ENCODE data around the gene CHST3.

CHST3 gene

GRCh38 chr10:72038458-72039001 lies 74.3 kb downstream of the CHST3 start:
- H3K4me3 ChIP-seq (ENCODE audit: insufficient read length, low read depth): no peak overlapping the region
- no peaks in the 10 kb centered on the region for H3K9me3 ChIP-seq (ENCODE audit: insufficient read depth, low read length)
- no peak for TF ChIP-seq ZNF274 (IDR thresholded peaks at IDR 0.05; ENCODE audit: low read depth, low read length)
- no peak for TF ChIP-seq SUZ12 (IDR thresholded peaks at IDR 0.05; ENCODE audit: extremely low read depth, insufficient read depth, insufficient read length)
- TF ChIP-seq YY1 (IDR thresholded peaks at IDR 0.05; ENCODE audit: insufficient read depth, insufficient read length): no peak
- H3K4me1 ChIP-seq (ENCODE audit: insufficient read depth, insufficient read length): peaks cover 22% of the 10 kb centered on the region
- no peak for DNase-seq (ENCODE audit: low read depth, low spot score)
- H3K36me3 ChIP-seq (ENCODE audit: insufficient read depth, insufficient read length, low read length): no peaks in the 10 kb centered on the region
- H3K27me3 ChIP-seq (ENCODE audit: insufficient read depth, insufficient read length): no peaks in the 10 kb centered on the region
- no peak overlapping the region for H3K9ac ChIP-seq (ENCODE audit: insufficient read length, low read depth)

- H3K9me3 ChIP-seq (ENCODE audit: insufficient read depth, low read length): no peaks in the 10 kb centered on the region
- TF ChIP-seq SUZ12 (IDR thresholded peaks at IDR 0.05; ENCODE audit: extremely low read depth, insufficient read depth, insufficient read length) (no peak), YY1 (IDR thresholded peaks at IDR 0.05; ENCODE audit: insufficient read depth, insufficient read length) (no peak), ZNF274 (IDR thresholded peaks at IDR 0.05; ENCODE audit: low read depth, low read length) (no peak)
- H3K27me3 ChIP-seq (ENCODE audit: insufficient read depth, insufficient read length): no peaks in the 10 kb centered on the region
- DNase-seq (ENCODE audit: low read depth, low spot score): no peak
- no peak overlapping the region for H3K9ac ChIP-seq (ENCODE audit: insufficient read length, low read depth)
- H3K4me3 ChIP-seq (ENCODE audit: insufficient read length, low read depth): no peak overlapping the region
- no peaks in the 10 kb centered on the region for H3K36me3 ChIP-seq (ENCODE audit: insufficient read depth, insufficient read length, low read length)
- peaks cover 22% of the 10 kb centered on the region for H3K4me1 ChIP-seq (ENCODE audit: insufficient read depth, insufficient read length)
These were observed 75.2 kb downstream of the CHST3 start for GRCh38 chr10:72039377-72039776.

- no peak for DNase-seq (ENCODE audit: low read depth, low spot score)
- Histone ChIP-seq H3K9ac (ENCODE audit: insufficient read length, low read depth) (no peak overlapping the region), H3K4me1 (ENCODE audit: insufficient read depth, insufficient read length) (peaks cover 16% of the 10 kb centered on the region)
These were observed 77.3 kb downstream of the CHST3 start for GRCh38 chr10:72041491-72041890.

DNA sequence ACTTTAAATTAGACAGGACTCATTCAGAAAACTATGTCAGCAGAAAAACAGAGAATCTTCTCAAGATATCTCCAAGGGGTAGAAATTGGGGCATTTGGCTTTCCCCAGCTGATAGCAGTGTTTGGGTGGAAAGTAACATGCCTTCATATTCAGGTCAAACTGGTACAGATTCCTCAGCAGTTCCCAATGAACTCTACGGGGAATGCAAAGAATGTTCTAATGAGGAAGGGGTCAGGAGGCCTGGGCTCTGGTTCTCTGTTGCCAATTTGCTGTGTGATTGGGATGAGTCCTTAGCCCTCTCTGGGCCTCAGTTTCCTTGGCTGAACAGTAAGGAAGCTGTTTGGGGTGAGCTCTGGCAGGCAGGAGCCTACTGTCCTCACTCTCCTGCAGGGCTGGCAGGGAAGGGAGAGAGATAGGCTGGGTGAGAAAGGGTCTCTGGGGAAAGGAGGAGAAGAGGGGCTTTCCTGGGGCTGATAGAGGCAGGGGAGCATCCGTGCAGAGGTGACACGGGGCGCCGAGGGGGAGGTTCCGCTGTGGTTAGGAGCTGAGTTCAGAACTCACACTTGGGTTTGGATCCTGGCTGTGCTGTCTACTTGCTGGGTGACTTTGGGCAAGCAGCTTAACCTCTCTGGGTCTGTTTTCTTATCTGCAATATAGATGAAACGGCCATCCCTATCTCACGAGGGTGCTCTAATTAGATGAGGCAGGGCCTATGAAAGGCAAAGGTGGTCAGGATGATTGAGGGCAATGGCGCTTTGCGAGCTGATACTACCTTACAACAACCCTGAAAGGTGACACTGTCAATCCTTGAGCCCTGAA lies 79.0 kb downstream of the CHST3 start:
- Histone ChIP-seq H3K36me3 (ENCODE audit: insufficient read depth, insufficient read length, low read length) (no peaks in the 10 kb centered on the region), H3K4me3 (ENCODE audit: insufficient read length, low read depth) (no peak overlapping the region), H3K27me3 (ENCODE audit: insufficient read depth, insufficient read length) (no peaks in the 10 kb centered on the region), H3K9ac (ENCODE audit: insufficient read length, low read depth) (no peak overlapping the region), H3K9me3 (ENCODE audit: insufficient read depth, low read length) (no peaks in the 10 kb centered on the region), H3K4me1 (ENCODE audit: insufficient read depth, insufficient read length) (peaks cover 10% of the 10 kb centered on the region)
- TF ChIP-seq SUZ12 (IDR thresholded peaks at IDR 0.05; ENCODE audit: extremely low read depth, insufficient read depth, insufficient read length): no peak
- TF ChIP-seq YY1 (IDR thresholded peaks at IDR 0.05; ENCODE audit: insufficient read depth, insufficient read length): no peak
- no peak for TF ChIP-seq ZNF274 (IDR thresholded peaks at IDR 0.05; ENCODE audit: low read depth, low read length)
- no peak for DNase-seq (ENCODE audit: low read depth, low spot score)

More at GRCh38 chr10:72041491-72041890, 77.3 kb downstream of the CHST3 start:
- no peak overlapping the region for H3K4me3 ChIP-seq (ENCODE audit: insufficient read length, low read depth)
- no peaks in the 10 kb centered on the region for H3K36me3 ChIP-seq (ENCODE audit: insufficient read depth, insufficient read length, low read length)
- TF ChIP-seq ZNF274 (IDR thresholded peaks at IDR 0.05; ENCODE audit: low read depth, low read length) (no peak), YY1 (IDR thresholded peaks at IDR 0.05; ENCODE audit: insufficient read depth, insufficient read length) (no peak), SUZ12 (IDR thresholded peaks at IDR 0.05; ENCODE audit: extremely low read depth, insufficient read depth, insufficient read length) (no peak)
- H3K9me3 ChIP-seq (ENCODE audit: insufficient read depth, low read length): no peaks in the 10 kb centered on the region
- no peaks in the 10 kb centered on the region for H3K27me3 ChIP-seq (ENCODE audit: insufficient read depth, insufficient read length)

DNA sequence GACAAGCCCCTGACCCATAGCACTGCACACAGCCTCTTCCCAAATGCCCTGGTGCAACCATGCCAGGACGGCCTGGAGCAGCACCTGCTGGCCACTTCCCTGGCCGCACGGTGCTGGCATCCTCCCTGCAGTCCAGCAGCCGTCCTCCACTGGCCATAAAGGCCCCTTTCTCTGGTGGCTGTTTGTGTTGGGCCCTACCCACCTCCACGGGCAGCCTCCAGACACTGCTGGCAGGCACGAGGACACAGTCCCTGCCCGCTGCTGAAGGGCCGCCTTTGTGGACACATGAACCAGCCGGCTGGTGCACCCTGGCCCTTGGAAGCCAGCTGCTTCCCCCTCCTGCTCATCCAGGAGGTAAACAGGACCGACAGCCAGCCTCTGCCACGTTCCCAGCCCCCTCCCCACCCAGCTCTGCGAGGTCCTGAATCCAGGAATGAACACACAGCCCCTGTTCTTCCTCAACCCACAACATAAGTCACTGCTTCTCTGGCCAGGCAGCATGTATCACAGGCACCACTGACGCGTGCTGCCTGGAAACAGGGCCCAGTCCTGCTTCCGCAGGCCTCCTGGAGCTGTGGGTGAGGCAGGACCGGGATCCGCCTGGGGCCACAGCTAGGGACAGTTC lies 80.3 kb downstream of the CHST3 start:
- Histone ChIP-seq H3K27me3 (ENCODE audit: insufficient read depth, insufficient read length) (no peaks in the 10 kb centered on the region), H3K36me3 (ENCODE audit: insufficient read depth, insufficient read length, low read length) (no peaks in the 10 kb centered on the region), H3K4me3 (ENCODE audit: insufficient read length, low read depth) (no peak overlapping the region), H3K9ac (ENCODE audit: insufficient read length, low read depth) (peak overlapping the region; percentile 50), H3K9me3 (ENCODE audit: insufficient read depth, low read length) (peaks cover 7% of the 10 kb centered on the region; the same call in 1 of the 2 replicates), H3K4me1 (ENCODE audit: insufficient read depth, insufficient read length) (peaks cover 7% of the 10 kb centered on the region)
- TF ChIP-seq SUZ12 (IDR thresholded peaks at IDR 0.05; ENCODE audit: extremely low read depth, insufficient read depth, insufficient read length) (no peak), YY1 (IDR thresholded peaks at IDR 0.05; ENCODE audit: insufficient read depth, insufficient read length) (no peak), ZNF274 (IDR thresholded peaks at IDR 0.05; ENCODE audit: low read depth, low read length) (no peak)
- DNase-seq (ENCODE audit: low read depth, low spot score): no peak

- TF ChIP-seq YY1 (IDR thresholded peaks at IDR 0.05; ENCODE audit: insufficient read depth, insufficient read length) (no peak), SUZ12 (IDR thresholded peaks at IDR 0.05; ENCODE audit: extremely low read depth, insufficient read depth, insufficient read length) (no peak), ZNF274 (IDR thresholded peaks at IDR 0.05; ENCODE audit: low read depth, low read length) (no peak)
- peaks cover 12% of the 10 kb centered on the region; the same call in 1 of the 2 replicates for H3K9me3 ChIP-seq (ENCODE audit: insufficient read depth, low read length)
- H3K36me3 ChIP-seq (ENCODE audit: insufficient read depth, insufficient read length, low read length): no peaks in the 10 kb centered on the region
These were observed 81.4 kb downstream of the CHST3 start for GRCh38 chr10:72045586-72045985.

More at GRCh38 chr10:72045586-72045985, 81.4 kb downstream of the CHST3 start:
- no peak for DNase-seq (ENCODE audit: low read depth, low spot score)
- no peak overlapping the region for H3K4me3 ChIP-seq (ENCODE audit: insufficient read length, low read depth)
- no peaks in the 10 kb centered on the region for H3K27me3 ChIP-seq (ENCODE audit: insufficient read depth, insufficient read length)
- H3K9ac ChIP-seq (ENCODE audit: insufficient read length, low read depth): no peak overlapping the region
- peaks cover 7% of the 10 kb centered on the region for H3K4me1 ChIP-seq (ENCODE audit: insufficient read depth, insufficient read length)
